Osteoblast (primary cell): Measurements from ENCODE around the gene SOBP. TPM values are rescaled to one million over a fixed set of nuclear protein-coding genes. Genes with fewer than 3 reads are reported as not detected.

ENCODE experiments used
- DNase-seq: peaks from one replicate; pipeline ENCODE4 v3.0.0; 2011; ENCODE audit warnings: low spot score, mixed read lengths; ENCODE audit not compliant: insufficient read length; ENCODE audit errors: missing footprints
- H2AFZ ChIP-seq: 2 replicates; pipeline ENCODE4 v1.6.0; 2011; ENCODE audit warnings: mild to moderate bottlenecking, low read length
- H3K27ac ChIP-seq: 2 replicates; pipeline ENCODE4 v1.5.1; 2011; ENCODE audit warnings: mild to moderate bottlenecking, low read depth, low read length, moderate library complexity
- H3K27me3 ChIP-seq: 2 replicates; pipeline ENCODE4 v1.6.0; 2012; ENCODE audit warnings: mild to moderate bottlenecking, control low read depth, inconsistent platforms, low read length, moderate library complexity; ENCODE audit not compliant: insufficient read depth
- H3K36me3 ChIP-seq: 2 replicates; pipeline ENCODE4 v1.5.1; 2011; ENCODE audit warnings: mild to moderate bottlenecking, low read length, control low read depth, moderate library complexity; ENCODE audit not compliant: insufficient read depth
- H3K4me1 ChIP-seq: 2 replicates; pipeline ENCODE4 v1.5.1; 2011; ENCODE audit warnings: mild to moderate bottlenecking, low read length, control low read depth, moderate library complexity; ENCODE audit not compliant: insufficient read depth
- H3K4me2 ChIP-seq: 2 replicates; pipeline ENCODE4 v1.6.0; 2011; ENCODE audit warnings: mild to moderate bottlenecking, low read length; ENCODE audit not compliant: insufficient read depth
- H3K4me3 ChIP-seq: fragments of 200-600 bp; sonication (generic); 3 replicates; pipeline ENCODE4 v1.5.1; 2012; ENCODE audit warnings: mild to moderate bottlenecking, low read length, inconsistent platforms; ENCODE audit not compliant: insufficient read depth
- H3K79me2 ChIP-seq: 2 replicates; pipeline ENCODE4 v1.6.0; 2012; ENCODE audit warnings: mild to moderate bottlenecking, low read length, control low read depth, inconsistent platforms; ENCODE audit not compliant: insufficient read depth
- H3K9me3 ChIP-seq: 2 replicates; pipeline ENCODE4 v1.5.1; 2011; ENCODE audit warnings: low read depth, low read length, control low read depth
- H4K20me1 ChIP-seq: 2 replicates; pipeline ENCODE4 v1.6.0; 2012; ENCODE audit warnings: mild to moderate bottlenecking, low read length, control low read depth; ENCODE audit not compliant: insufficient read depth
- total RNA-seq: library from RNA; depleted of rRNA; stranded (reverse); fragments of >200 nt; gene quantifications from 2 replicates; pipeline ENCODE4 v1.2.3, GENCODE V29; 2012
- TF ChIP-seq, protein P1 (sequence below): IDR thresholded peaks from 2 replicates; pipeline ENCODE4 v1.5.1; 2011; ENCODE audit warnings: mild to moderate bottlenecking, low read depth, low read length, moderate library complexity; ENCODE audit errors: extremely low read depth

SOBP gene
- total RNA-seq, 1 donor: 3.6 TPM

DNA sequence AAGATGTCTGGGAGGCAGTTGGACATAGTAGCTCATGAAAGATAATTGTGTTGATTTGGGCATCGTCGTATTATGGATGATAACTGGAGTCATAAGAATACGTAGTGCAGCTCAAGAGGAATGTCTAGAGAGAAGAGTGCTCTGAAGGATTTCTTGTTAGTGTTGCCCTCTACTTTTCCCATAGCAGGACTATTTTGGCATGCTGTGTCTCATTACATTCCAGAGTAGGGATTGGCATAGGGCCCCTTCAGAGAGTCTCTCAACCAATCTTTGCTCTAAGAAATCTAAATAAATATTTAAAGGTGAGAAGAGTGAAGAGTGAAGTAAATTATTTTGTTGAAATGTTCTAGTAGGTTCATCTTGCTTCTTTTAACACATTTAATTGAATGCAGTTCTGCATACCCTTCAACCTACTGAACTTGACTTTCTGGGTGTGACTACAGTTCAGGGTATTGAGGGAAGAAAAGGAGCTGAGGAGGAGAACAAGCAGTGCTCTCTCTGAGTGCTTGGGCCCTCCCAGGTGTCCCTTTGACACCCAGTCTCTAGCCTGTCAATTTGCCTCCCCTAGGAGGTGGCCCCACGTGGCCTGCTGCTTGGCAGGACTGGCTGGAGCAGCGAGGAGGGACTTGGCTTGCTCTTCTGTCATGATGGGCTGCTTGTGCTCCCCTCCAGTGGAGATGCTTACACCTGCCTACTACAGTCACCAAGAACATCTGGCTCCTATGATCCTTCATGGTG is 33.3 kb downstream of the SOBP start:
- no peak for DNase-seq
- TF ChIP-seq, protein P1, sequence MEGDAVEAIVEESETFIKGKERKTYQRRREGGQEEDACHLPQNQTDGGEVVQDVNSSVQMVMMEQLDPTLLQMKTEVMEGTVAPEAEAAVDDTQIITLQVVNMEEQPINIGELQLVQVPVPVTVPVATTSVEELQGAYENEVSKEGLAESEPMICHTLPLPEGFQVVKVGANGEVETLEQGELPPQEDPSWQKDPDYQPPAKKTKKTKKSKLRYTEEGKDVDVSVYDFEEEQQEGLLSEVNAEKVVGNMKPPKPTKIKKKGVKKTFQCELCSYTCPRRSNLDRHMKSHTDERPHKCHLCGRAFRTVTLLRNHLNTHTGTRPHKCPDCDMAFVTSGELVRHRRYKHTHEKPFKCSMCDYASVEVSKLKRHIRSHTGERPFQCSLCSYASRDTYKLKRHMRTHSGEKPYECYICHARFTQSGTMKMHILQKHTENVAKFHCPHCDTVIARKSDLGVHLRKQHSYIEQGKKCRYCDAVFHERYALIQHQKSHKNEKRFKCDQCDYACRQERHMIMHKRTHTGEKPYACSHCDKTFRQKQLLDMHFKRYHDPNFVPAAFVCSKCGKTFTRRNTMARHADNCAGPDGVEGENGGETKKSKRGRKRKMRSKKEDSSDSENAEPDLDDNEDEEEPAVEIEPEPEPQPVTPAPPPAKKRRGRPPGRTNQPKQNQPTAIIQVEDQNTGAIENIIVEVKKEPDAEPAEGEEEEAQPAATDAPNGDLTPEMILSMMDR: no peak

DNA sequence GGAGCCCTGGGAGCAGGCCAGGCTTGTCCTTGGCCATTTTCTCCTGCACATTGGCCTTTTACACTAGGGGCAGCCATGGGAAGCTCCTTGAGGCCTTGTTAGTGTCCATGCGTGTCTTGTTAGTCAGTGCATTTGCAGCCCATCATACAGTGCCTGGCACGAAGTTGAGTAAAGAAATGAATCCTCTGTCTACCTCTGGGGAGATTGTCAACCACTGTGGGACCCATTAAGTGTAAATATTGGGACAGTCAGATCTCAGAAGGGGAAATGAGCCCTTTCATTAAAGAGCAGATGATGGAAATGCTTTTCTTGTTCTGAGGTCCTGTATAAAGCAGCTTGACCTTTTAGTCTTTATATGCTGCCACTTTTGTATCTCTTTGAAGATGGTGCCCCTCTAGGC is 33.9 kb downstream of the SOBP start:
- Histone ChIP-seq H3K27ac (no peak overlapping the region), H3K79me2 (no peaks in the 10 kb centered on the region), H3K9me3 (no peaks in the 10 kb centered on the region), H3K4me1 (no peaks in the 10 kb centered on the region), H4K20me1 (no peaks in the 10 kb centered on the region), H2AFZ (no peak overlapping the region), H3K27me3 (no peaks in the 10 kb centered on the region), H3K4me2 (no peak overlapping the region), H3K36me3 (no peaks in the 10 kb centered on the region), H3K4me3 (no peak overlapping the region)
- DNase-seq: no peak
- TF ChIP-seq, protein P1: no peak

More for the DNA sequence above, 33.3 kb downstream of the SOBP start:
- no peaks in the 10 kb centered on the region for H3K4me1 ChIP-seq
- no peak overlapping the region for H3K4me2 ChIP-seq
- no peak overlapping the region for H3K4me3 ChIP-seq
- H2AFZ ChIP-seq: no peak overlapping the region
- no peaks in the 10 kb centered on the region for H3K9me3 ChIP-seq
- no peaks in the 10 kb centered on the region for H3K36me3 ChIP-seq
- H4K20me1 ChIP-seq: no peaks in the 10 kb centered on the region
- H3K79me2 ChIP-seq: no peaks in the 10 kb centered on the region
- no peak overlapping the region for H3K27ac ChIP-seq
- H3K27me3 ChIP-seq: no peaks in the 10 kb centered on the region

DNA sequence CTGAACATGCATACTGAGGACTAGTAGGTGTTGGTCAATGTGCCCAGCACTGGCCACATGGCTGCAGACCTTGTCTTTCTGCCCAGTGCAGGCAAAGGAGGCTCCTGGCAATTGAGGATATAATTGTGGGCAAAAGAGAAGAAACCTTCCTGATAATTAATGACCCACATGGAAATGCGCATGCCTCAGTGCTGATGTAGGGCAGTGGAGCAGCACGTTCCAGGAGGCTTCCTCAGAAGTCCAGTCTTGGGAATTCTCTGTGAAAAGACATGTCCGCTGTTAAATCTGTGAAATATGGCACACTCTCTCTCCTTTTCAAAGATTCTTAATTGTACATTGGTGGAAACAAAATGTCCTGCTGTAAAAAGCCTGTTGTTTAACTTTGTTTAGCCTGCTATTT is 34.7 kb downstream of the SOBP start:
- Histone ChIP-seq H3K27me3 (no peaks in the 10 kb centered on the region), H3K4me3 (no peak overlapping the region), H3K4me1 (no peaks in the 10 kb centered on the region), H3K27ac (no peak overlapping the region), H3K4me2 (no peak overlapping the region), H3K36me3 (no peaks in the 10 kb centered on the region), H2AFZ (no peak overlapping the region), H3K79me2 (no peaks in the 10 kb centered on the region), H3K9me3 (no peaks in the 10 kb centered on the region), H4K20me1 (no peaks in the 10 kb centered on the region)
- DNase-seq: no peak
- TF ChIP-seq, protein P1: no peak

DNA sequence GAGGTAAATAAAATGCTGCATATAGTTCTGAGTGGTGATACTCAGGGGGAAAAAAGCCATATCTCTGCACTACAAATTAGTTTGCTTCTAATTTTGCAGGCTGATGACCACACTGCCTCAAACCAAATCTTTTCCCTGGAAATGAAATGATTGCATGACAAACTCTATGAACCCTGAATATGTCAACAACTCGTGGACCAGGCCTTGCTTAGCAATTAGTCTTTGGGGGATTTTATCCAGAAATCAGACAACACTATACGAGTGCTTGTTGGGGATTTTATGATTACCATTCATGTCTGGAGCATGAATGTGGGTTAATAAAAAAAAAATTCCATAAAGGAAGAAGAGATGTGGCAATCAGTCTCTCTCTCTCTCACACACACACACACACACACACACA is 42.0 kb downstream of the SOBP start:
- Histone ChIP-seq H2AFZ (no peak overlapping the region), H4K20me1 (no peaks in the 10 kb centered on the region), H3K4me2 (no peak overlapping the region), H3K27me3 (no peaks in the 10 kb centered on the region), H3K4me3 (no peak overlapping the region), H3K9me3 (no peaks in the 10 kb centered on the region), H3K27ac (no peak overlapping the region), H3K36me3 (no peaks in the 10 kb centered on the region), H3K4me1 (no peaks in the 10 kb centered on the region), H3K79me2 (no peaks in the 10 kb centered on the region)
- DNase-seq: no peak
- TF ChIP-seq, protein P1: no peak
